K562 (cell line): ENCODE measurements around the gene WFIKKN1. TPM values are rescaled to one million over a fixed set of nuclear protein-coding genes. Genes with fewer than 3 reads are reported as not detected.

ENCODE experiments used
- ATAC-seq: fragments of 200-7000 bp; cut with Tn5 transposase; 3 replicates; pipeline ENCODE4 v1.9.1; 2020; ENCODE audit warnings: moderate library complexity
- BruUV-seq: library from RNA; stranded (reverse); fragments of 400-500 nt; replicated peaks from 2 replicates; lab custom pipeline; 2021; lab: Mats Ljungman, UMichigan
- CTCF ChIA-PET: fragments of 300-600 bp; formaldehyde crosslinking; extraction: SDS; loops from one replicate; lab custom pipeline; 2021; ENCODE audit warnings: low intra/inter-chr PET ratio; lab: Yijun Ruan, JAX
- POLR2A ChIA-PET: fragments of 300-600, 350-650 bp; sonication (Branson Sonifier 250); formaldehyde crosslinking; extraction: SDS; loops from one replicate; lab custom pipeline; 2021; ENCODE audit warnings: antibody characterized with exemption, inconsistent platforms; lab: Yijun Ruan, JAX
- DNase-seq, 4 experiments: peaks; one replicate each; pipeline versions ENCODE4 v3.0.0 to v3.0.0-alpha.2; 2011 to 2018; ENCODE audit warnings: low spot score in 3 of 4, mixed read lengths in 3 of 4; ENCODE audit errors: extremely low read depth in 1 of 4
- FAIRE-seq: peaks from 2 replicates; lab custom pipeline; 2011; peaks lifted over from hg19 to GRCh38; lab: Jason Lieb, UNC
- H2AFZ ChIP-seq: 2 replicates; pipeline ENCODE4 v1.6.0; 2011; ENCODE audit warnings: low read depth, low read length, control low read depth, inconsistent platforms
- H3K27ac ChIP-seq: fragments of 200-600 bp; 3 replicates; pipeline ENCODE4 v1.8.0; 2011; ENCODE audit warnings: low read depth, mild to moderate bottlenecking, control low read depth, inconsistent platforms, low read length, moderate library complexity, mixed read lengths; ENCODE audit errors: extremely low read depth
- H3K27me3 ChIP-seq, 2 experiments: fragments of 300-600 bp in 1 of 2; 2 replicates in 1 of 2; 3 replicates in 1 of 2; pipeline versions ENCODE4 v1.6.0 to v1.8.0; 2011; ENCODE audit warnings: inconsistent platforms in 2 of 2, low read length in 2 of 2, mild to moderate bottlenecking in 1 of 2, mixed read lengths in 1 of 2, moderate library complexity in 1 of 2; ENCODE audit not compliant: control insufficient read depth in 2 of 2, insufficient read depth in 2 of 2
- H3K36me3 ChIP-seq: fragments of 300-600 bp; 3 replicates; pipeline ENCODE4 v1.8.0; 2011; ENCODE audit warnings: mild to moderate bottlenecking, low read length, inconsistent platforms; ENCODE audit not compliant: control insufficient read depth, insufficient read depth
- H3K4me1 ChIP-seq, 2 experiments: fragments of 200-600 bp in 1 of 2; replicated peaks in 1 of 2; 2 replicates in 1 of 2; 3 replicates in 1 of 2; pipeline versions ENCODE4 v1.5.1 to v1.8.0; 2011; ENCODE audit warnings: inconsistent platforms in 2 of 2, low read length in 2 of 2, mild to moderate bottlenecking in 1 of 2, mixed read lengths in 1 of 2, moderate library complexity in 1 of 2; ENCODE audit not compliant: control insufficient read depth in 2 of 2, insufficient read depth in 2 of 2
- H3K4me2 ChIP-seq: 2 replicates; pipeline ENCODE4 v1.6.1; 2011; ENCODE audit warnings: low read length, control low read depth, inconsistent platforms, mixed read lengths; ENCODE audit not compliant: insufficient read depth
- H3K4me3 ChIP-seq: fragments of 200-600 bp; sonication (generic), shearing (Covaris generic); 2 replicates; pipeline ENCODE4 v1.5.1; 2016; ENCODE audit warnings: control low read depth, inconsistent platforms
- H3K79me2 ChIP-seq: fragments of 200-600 bp; 3 replicates; pipeline ENCODE4 v1.8.0; 2011; ENCODE audit warnings: low read length, inconsistent platforms; ENCODE audit not compliant: control insufficient read depth, insufficient read depth
- H3K9ac ChIP-seq, 2 experiments: 2 replicates each; pipeline versions ENCODE4 v1.6.0 to v1.6.1; 2011; ENCODE audit warnings: low read depth in 2 of 2, low read length in 2 of 2, control low read depth in 1 of 2, inconsistent platforms in 1 of 2, mild to moderate bottlenecking in 1 of 2, mixed read lengths in 1 of 2; ENCODE audit not compliant: insufficient read depth in 1 of 2
- H3K9me1 ChIP-seq: one replicate; pipeline ENCODE4 v1.6.0; 2011; ENCODE audit warnings: inconsistent platforms, mild to moderate bottlenecking, low read length, moderate library complexity; ENCODE audit not compliant: control insufficient read depth, insufficient read depth
- H3K9me3 ChIP-seq: replicated peaks from 2 replicates; pipeline ENCODE4 v1.5.1; 2011; ENCODE audit warnings: low read depth, low read length, inconsistent platforms; ENCODE audit not compliant: control insufficient read depth, insufficient read depth
- H4K20me1 ChIP-seq: replicated peaks from 2 replicates; pipeline ENCODE4 v1.6.1; 2011; ENCODE audit warnings: low read length, inconsistent platforms, mixed read lengths; ENCODE audit not compliant: control insufficient read depth, insufficient read depth
- NCOA1 ChIP-seq: fragments of 450-650 bp; IDR thresholded peaks from 2 replicates; pipeline ENCODE4 v1.6.1; 2016; ENCODE audit warnings: low read depth
- PBX2 ChIP-seq, 2 experiments: IDR thresholded peaks in 1 of 2; conservative IDR thresholded peaks in 1 of 2; 2 replicates each; pipeline ENCODE4 v1.6.1; 2016; ENCODE audit warnings: low read depth in 2 of 2, mild to moderate bottlenecking in 1 of 2, missing compliant biosample characterization in 1 of 2, missing genetic modification characterization in 1 of 2, moderate library complexity in 1 of 2
- PCBP1 ChIP-seq: fragments of 200-400 bp; formaldehyde crosslinking; IDR thresholded peaks from 2 replicates; pipeline ENCODE4 v1.6.1; 2018; ENCODE audit warnings: mild to moderate bottlenecking, low read depth, low read length; ENCODE audit not compliant: poor library complexity, severe bottlenecking
- RBFOX2 ChIP-seq: fragments of 200-400 bp; formaldehyde crosslinking; IDR thresholded peaks from 2 replicates; pipeline ENCODE4 v1.6.1; 2017; ENCODE audit warnings: low read depth, mild to moderate bottlenecking, low read length, moderate library complexity
- ZNF407 ChIP-seq: fragments of 450-650 bp; IDR thresholded peaks from 2 replicates; pipeline ENCODE4 v1.6.1; 2016; ENCODE audit warnings: low read depth
- ZNF740 ChIP-seq, 3 experiments: fragments of 200-800 bp in 1 of 3; sonication (Bioruptor generic) in 1 of 3; sonication (generic) in 1 of 3; formaldehyde crosslinking in 1 of 3; IDR thresholded peaks; 2 replicates each; pipeline versions ENCODE4 v1.6.1 to v1.8.0; 2016 to 2022; ENCODE audit warnings: mild to moderate bottlenecking in 2 of 3, missing compliant biosample characterization in 2 of 3, missing genetic modification characterization in 2 of 3, missing genetic modification reagents in 1 of 3
- WGBS: fragments of 100-300 bp; shearing (Covaris generic); methylation state at CpG from one replicate; pipeline ENCODE4 v1.1.6; 2016; ENCODE audit warnings: low coverage, mixed read lengths; ENCODE audit not compliant: insufficient coverage; ENCODE audit errors: missing lambda C conversion rate; 5-methylcytosine and 5-hydroxymethylcytosine counted together
- in situ Hi-C: fragments of 300-500 bp; cut with MboI; formaldehyde crosslinking; loops from 4 replicates; pipeline ENCODE4 v1.15.0; 2018; ENCODE audit warnings: inconsistent platforms, mixed read lengths
- intact Hi-C: fragments of 100-400 bp; cut with micrococcal nuclease; formaldehyde crosslinking; loops from 2 replicates; pipeline ENCODE4 v1.14.2; 2022
- polyA plus RNA-seq, 8 experiments: library from polyadenylated mRNA; depleted of rRNA in 4 of 8; stranded (reverse) in 5 of 8; unstranded in 3 of 8; fragments of >200 nt; fragmentation: Nextera tagmentation in 2 of 8; fragmentation: Illumina TruSeq in 1 of 8; extraction: Ambion mirVana in 2 of 8; extraction: Trizol in 1 of 8; gene quantifications; 2 replicates each; pipeline versions ENCODE4 v1.2.1 to v1.2.3, GENCODE V29; 2011 to 2014; ENCODE audit warnings: inconsistent platforms in 1 of 8, missing spikeins in 1 of 8
- total RNA-seq, 7 experiments: library from RNA; depleted of rRNA in 6 of 7; stranded (reverse); fragments of >200 nt in 6 of 7; fragmentation: Illumina TruSeq in 2 of 7; extraction: Trizol in 2 of 7; gene quantifications; 2 replicates each; pipeline versions ENCODE4 v1.2.1 to v1.2.3, GENCODE V29; 2011 to 2021; ENCODE audit warnings: low replicate concordance in 1 of 7

WFIKKN1 gene
- total and polyA plus RNA-seq, 9 of the 15 experiments (the other 6 are each of a cell fraction or from before 2014, with no cell fraction given): 0.14 to 1.1 (median 0.50) TPM; not detected in 4

GRCh38 chr16:677316-678190, 46.8 kb downstream of the WFIKKN1 start:
- no TSS peak for BruUV-seq
- no peak for ATAC-seq
- Histone ChIP-seq H2AFZ (no peak overlapping the region), H3K9me3 (no peaks in the 10 kb centered on the region), H3K36me3 (peaks cover 43% of the 10 kb centered on the region), H3K79me2 (peaks cover 29% of the 10 kb centered on the region), H3K4me1 (peaks cover 36 to 98% of the 10 kb centered on the region in 2 experiments), H3K9me1 (peaks cover 9% of the 10 kb centered on the region), H4K20me1 (peaks cover 18% of the 10 kb centered on the region), H3K9ac (peak overlapping the region in 1 of 2 experiments; percentile 53; a peak in 2 of 4 replicates), H3K4me3 (no peak overlapping the region), H3K27ac (no peak overlapping the region), H3K27me3 (no peaks in the 10 kb centered on the region), H3K4me2 (no peak overlapping the region)
- CTCF ChIA-PET: no interaction called here
- POLR2A ChIA-PET: interaction anchor here (0.6 to 1.5 kb wide), 3 partner anchors 10 to 402 kb away, joined by 3 read pairs; no protein-coding TSS in a partner anchor
- WGBS: 85% methylated on average over 51 of the region's 57 CpGs
- intact Hi-C loops: loop anchor here (5.0 kb wide), 1 partner anchor 40 kb away; the partner anchor contains the start of gene METTL26
- in situ Hi-C loops: loop anchor here (10.0 kb wide), 1 partner anchor 283 kb away; the partner anchor contains the start of gene NME4
- no peak for FAIRE-seq
- DNase-seq: no peak
- TF ChIP-seq ZNF740 (CRISPR knock-in tag; IDR thresholded peaks at IDR 0.05) (0 out of 2 replicates have a peak, but pooled peaks have one; percentile 48), ZNF740 (tag; IDR thresholded peaks at IDR 0.05) (no peak), PCBP1 (peak; percentile 63), RBFOX2 (peak; percentile 0; the same call in 1 of the 2 replicates), PBX2 (CRISPR knock-in tag; IDR thresholded peaks at IDR 0.05; ENCODE audit: low read depth) (no peak), PBX2 (tag; conservative IDR thresholded peaks at IDR 0.05; ENCODE audit: low read depth) (no peak), ZNF407 (no peak), NCOA1 (no peak)
